LNCaP clone FGC (cell line): Measurements from ENCODE around the gene AP2A2.

Source experiments
- DNase-seq: peaks from one replicate; pipeline ENCODE4 v3.0.0-alpha.2; 2011; ENCODE audit warnings: low read depth
- H3K4me3 ChIP-seq: 2 replicates; pipeline ENCODE4 v1.5.1; 2011; ENCODE audit warnings: mild to moderate bottlenecking, low read depth, low read length, control low read depth
- TF ChIP-seq, protein P1 (sequence below): IDR thresholded peaks from 2 replicates; pipeline ENCODE4 v1.5.1; 2012; ENCODE audit warnings: mild to moderate bottlenecking; ENCODE audit not compliant: control insufficient read depth, insufficient read depth; ENCODE audit errors: extremely low read depth

The AP2A2 gene

DNA sequence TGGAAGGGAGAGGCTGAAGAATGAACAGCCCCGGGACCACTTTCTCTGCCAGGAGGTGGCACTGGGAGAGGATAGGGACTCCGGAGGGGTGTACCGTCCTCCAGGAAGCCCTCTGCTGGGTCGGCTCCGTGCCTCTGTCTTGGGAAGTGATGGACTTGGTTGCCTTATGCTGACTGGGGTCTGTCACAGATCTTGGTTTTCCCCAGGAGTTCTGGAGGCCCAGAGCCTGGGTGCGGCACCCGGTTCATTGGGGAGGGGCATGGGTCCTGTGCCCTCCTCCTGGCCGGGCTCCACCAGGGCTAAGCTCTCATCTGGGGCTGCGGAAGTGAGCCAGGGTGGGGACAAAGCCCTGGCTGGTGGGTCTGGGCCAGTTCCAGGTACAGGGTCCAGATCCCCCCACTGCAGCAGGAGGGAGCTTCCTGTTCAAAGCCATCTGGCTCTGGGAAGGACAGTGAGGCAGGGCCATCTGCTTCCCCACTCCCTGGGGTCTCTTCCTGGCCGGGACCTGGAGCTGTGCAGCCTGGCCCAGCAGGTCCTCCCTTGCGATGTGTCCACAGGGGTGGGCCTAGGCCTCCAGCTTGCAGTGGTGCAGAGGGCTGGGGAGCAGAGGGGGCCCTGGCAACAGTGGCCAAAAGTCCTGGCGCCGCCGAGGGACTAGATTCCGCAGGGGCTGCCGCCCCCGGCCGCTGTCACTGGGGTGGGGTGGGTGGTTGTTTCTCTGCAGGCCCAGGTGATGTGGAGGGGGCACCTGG is 1.1 kb upstream of the AP2A2 start:
- H3K4me3 ChIP-seq = no peak overlapping the region
- TF ChIP-seq, protein P1, sequence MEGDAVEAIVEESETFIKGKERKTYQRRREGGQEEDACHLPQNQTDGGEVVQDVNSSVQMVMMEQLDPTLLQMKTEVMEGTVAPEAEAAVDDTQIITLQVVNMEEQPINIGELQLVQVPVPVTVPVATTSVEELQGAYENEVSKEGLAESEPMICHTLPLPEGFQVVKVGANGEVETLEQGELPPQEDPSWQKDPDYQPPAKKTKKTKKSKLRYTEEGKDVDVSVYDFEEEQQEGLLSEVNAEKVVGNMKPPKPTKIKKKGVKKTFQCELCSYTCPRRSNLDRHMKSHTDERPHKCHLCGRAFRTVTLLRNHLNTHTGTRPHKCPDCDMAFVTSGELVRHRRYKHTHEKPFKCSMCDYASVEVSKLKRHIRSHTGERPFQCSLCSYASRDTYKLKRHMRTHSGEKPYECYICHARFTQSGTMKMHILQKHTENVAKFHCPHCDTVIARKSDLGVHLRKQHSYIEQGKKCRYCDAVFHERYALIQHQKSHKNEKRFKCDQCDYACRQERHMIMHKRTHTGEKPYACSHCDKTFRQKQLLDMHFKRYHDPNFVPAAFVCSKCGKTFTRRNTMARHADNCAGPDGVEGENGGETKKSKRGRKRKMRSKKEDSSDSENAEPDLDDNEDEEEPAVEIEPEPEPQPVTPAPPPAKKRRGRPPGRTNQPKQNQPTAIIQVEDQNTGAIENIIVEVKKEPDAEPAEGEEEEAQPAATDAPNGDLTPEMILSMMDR = no peak
- DNase-seq = no peak

DNA sequence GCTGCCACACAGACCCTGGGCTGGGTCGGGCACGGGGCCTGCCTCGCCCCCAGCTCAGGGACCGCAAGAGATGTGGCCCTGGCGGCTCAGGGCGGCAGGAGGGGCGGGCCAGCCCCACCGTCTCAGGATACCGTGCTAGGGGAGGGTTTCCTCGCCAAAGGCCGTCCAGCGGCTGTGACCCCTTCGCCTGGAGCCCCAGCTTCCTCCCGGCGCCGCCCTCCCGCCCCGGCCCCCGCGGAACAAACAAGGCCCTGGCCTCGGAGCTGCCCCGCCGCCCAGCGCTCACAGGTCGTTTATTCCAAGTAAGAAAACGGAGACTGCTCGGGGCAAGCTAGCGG is 543 bp upstream of the AP2A2 start:
- DNase-seq = no peak
- TF ChIP-seq, protein P1 = no peak
- peak overlapping the region; percentile 33; the same call in 1 of the 2 replicates for H3K4me3 ChIP-seq

GRCh38 chr11:926341-926916 is 759 bp downstream of the AP2A2 start:
- TF ChIP-seq, protein P1 = no peak
- H3K4me3 ChIP-seq = peak overlapping the region; percentile 63
- peak; percentile 14 for DNase-seq

- H3K4me3 ChIP-seq = no peak overlapping the region
- DNase-seq = no peak
- TF ChIP-seq, protein P1 = no peak
These were observed 2.2 kb downstream of the AP2A2 start for GRCh38 chr11:927871-928270.

GRCh38 chr11:928786-929185 is 3.1 kb downstream of the AP2A2 start:
- TF ChIP-seq, protein P1 = no peak
- H3K4me3 ChIP-seq = no peak overlapping the region
- no peak for DNase-seq

DNA sequence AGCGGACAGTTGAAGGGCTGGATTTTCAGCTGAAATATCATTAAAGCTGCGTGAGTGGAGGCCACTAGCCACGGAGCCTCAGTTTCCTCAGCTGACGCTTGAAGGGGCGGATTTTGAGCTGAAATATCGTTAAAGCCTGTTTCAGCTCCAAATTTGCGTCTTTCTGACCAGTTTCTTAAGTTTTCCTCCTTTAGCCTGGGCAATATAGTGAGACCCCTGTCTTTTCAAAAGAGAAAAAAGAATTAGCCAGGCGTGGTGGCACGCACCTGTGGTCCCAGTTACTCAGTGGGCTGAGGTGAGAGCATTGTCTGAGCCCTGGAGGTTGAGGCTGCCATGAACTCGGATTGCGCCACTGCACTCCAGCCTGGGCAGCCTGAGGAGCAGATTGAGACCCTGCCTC is 3.7 kb downstream of the AP2A2 start:
- TF ChIP-seq, protein P1 = no peak
- H3K4me3 ChIP-seq = no peak overlapping the region
- DNase-seq = no peak

DNA sequence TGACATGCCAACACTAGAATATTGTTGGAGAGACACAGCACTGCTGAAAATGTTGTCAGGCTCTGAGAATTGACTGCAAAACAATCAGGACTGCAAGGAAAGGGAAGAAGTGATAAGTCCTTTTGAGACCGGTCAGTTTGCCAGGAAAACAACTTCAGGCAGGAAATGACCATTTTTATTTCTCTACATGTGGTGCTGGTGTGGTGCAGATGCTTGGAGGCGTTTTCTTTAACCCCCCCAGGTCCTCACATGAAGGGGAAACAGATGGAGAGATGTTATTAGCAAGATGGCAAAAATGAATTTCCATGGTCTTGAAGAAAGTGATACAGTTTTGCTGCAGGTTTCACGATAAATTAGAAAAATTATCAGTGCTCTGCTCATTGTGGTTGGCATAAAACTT is 5.7 kb downstream of the AP2A2 start:
- no peak for DNase-seq
- TF ChIP-seq, protein P1 = no peak
- no peak overlapping the region for H3K4me3 ChIP-seq
